ENCODE measurements around the gene PDE4A. TPM values are rescaled to one million over a fixed set of nuclear protein-coding genes. Genes with fewer than 3 reads are reported as not detected.

PDE4A gene
- total RNA-seq, 2 experiments from 2014 or later: 28.2 to 29.2 TPM

DNA sequence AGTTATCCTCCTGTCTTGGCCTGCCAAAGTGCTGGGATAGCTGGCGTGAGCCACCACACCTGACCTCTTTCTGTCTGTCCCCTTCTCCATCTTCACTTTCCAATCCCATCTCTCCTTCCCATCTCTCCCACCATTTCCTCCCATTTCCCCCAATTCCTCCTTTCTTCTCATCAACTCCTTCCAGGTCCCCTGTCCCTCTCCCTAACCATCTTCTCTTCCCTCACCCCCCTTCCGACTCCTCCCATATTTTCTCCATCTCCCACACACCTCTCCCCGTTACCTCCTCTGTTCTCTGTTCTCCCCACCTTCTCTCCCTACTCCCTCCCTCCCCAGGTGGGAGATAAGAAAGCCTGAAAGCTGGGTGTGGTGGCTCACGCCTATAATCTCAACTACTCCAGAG is 42.2 kb downstream of the PDE4A start:
- Mint-ChIP-seq H3K27ac (peak overlapping the region; percentile 32), H3K4me3 (no peak overlapping the region)
- no peak for ATAC-seq (ENCODE audit: low read depth)

DNA sequence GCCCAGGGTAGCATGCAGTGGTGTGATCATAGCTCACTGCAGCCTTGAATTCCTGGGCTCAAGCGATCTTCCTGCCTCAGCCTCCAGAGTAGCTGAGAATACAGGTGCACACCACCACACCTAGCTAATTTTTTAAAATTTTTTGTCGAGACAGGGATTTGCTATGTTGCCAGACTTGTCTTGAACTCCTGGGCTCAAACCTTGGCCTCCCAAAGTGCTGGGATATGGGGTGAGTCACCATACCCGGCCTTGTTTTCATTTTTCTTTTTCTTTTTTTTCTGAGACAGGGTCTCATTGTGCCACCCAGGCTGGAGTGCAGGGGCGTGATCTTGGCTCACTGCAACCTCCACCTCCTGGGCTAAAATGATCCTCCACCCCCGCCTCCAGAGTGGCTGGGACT is 44.1 kb downstream of the PDE4A start:
- H3K9me3 Mint-ChIP-seq: no peaks in the 10 kb centered on the region
- no peaks in the 10 kb centered on the region for H3K27me3 Mint-ChIP-seq
- POLR2A ChIA-PET: no interaction called here
- no peak overlapping the region for H3K27ac Mint-ChIP-seq
- no peak for DNase-seq
- H3K4me3 Mint-ChIP-seq: no peak overlapping the region
- peaks cover 9% of the 10 kb centered on the region for H3K4me1 Mint-ChIP-seq
- no peak for ATAC-seq (ENCODE audit: low read depth)
- peaks cover 23% of the 10 kb centered on the region for H3K36me3 Mint-ChIP-seq

More for the DNA sequence above, 42.2 kb downstream of the PDE4A start:
- no peaks in the 10 kb centered on the region for H3K27me3 Mint-ChIP-seq
- no peaks in the 10 kb centered on the region for H3K9me3 Mint-ChIP-seq
- POLR2A ChIA-PET: interaction anchor here (0.5 kb wide), 1 partner anchor 672 kb away, joined by 4 read pairs; no protein-coding TSS in a partner anchor
- H3K36me3 Mint-ChIP-seq: peaks cover 18% of the 10 kb centered on the region
- DNase-seq: no peak
- H3K4me1 Mint-ChIP-seq: peaks cover 8% of the 10 kb centered on the region

DNA sequence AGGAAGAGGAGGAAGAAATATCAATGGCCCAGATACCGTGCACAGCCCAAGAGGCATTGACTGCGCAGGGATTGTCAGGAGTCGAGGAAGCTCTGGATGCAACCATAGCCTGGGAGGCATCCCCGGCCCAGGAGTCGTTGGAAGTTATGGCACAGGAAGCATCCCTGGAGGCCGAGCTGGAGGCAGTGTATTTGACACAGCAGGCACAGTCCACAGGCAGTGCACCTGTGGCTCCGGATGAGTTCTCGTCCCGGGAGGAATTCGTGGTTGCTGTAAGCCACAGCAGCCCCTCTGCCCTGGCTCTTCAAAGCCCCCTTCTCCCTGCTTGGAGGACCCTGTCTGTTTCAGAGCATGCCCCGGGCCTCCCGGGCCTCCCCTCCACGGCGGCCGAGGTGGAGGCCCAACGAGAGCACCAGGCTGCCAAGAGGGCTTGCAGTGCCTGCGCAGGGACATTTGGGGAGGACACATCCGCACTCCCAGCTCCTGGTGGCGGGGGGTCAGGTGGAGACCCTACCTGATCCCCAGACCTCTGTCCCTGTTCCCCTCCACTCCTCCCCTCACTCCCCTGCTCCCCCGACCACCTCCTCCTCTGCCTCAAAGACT is 46.9 kb downstream of the PDE4A start:
- Mint-ChIP-seq H3K36me3 (peaks cover 16% of the 10 kb centered on the region), H3K9me3 (no peaks in the 10 kb centered on the region), H3K27ac (no peak overlapping the region), H3K4me3 (no peak overlapping the region), H3K4me1 (peaks cover 5% of the 10 kb centered on the region), H3K27me3 (no peaks in the 10 kb centered on the region)
- POLR2A ChIA-PET: no interaction called here
- no peak for ATAC-seq (ENCODE audit: low read depth)
- no peak for DNase-seq

DNA sequence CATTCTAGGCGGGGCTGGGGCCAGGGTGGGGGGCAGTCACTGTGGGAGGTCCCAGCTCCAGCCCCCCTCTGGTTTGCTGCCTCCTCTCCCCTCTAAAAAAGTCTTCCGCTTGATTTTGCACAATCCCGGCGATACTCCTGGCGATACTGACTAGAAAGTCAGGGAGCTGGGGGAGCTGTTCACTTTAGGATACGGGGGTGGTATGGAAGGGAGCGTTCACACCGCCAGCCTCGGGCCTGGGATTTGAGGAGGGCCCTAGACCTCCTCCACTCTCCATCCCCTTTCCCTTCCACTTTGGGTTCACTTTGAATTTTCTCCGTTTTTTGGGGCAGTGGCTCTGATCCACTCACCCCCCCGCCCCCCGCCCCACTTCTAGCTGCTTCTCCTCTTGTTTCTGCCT is 47.8 kb downstream of the PDE4A start:
- ATAC-seq (ENCODE audit: low read depth): no peak
- Mint-ChIP-seq H3K4me1 (peaks cover 3% of the 10 kb centered on the region), H3K4me3 (no peak overlapping the region), H3K9me3 (no peaks in the 10 kb centered on the region), H3K36me3 (peaks cover 10% of the 10 kb centered on the region), H3K27ac (no peak overlapping the region), H3K27me3 (no peaks in the 10 kb centered on the region)
- POLR2A ChIA-PET: interaction anchor here (0.5 kb wide), 1 partner anchor 64 kb away, joined by 3 read pairs; no protein-coding TSS in a partner anchor
- no peak for DNase-seq

DNA sequence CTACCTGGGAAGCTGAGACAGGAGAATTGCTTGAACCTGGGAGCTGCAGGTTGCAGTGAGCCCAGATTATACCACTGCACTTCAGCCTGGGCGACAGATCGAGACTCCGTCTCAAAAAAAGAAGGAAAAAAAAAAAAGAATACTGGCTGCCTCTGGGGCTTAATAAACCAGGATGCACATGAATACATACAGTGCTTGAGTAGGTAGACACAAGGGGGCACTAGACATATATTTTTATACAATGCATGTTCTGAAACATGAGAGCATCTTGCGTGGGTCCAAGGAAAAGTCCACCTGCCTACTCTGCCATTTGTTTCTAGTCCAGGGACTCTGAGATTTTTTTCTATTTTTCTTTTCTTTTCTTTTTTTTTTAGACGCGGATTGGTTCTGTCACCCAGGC is 51.6 kb downstream of the PDE4A start:
- Mint-ChIP-seq H3K27me3 (peaks cover 1% of the 10 kb centered on the region), H3K4me1 (peaks cover 6% of the 10 kb centered on the region), H3K4me3 (no peak overlapping the region), H3K9me3 (no peaks in the 10 kb centered on the region), H3K36me3 (peaks cover 6% of the 10 kb centered on the region), H3K27ac (no peak overlapping the region)
- DNase-seq (no peak), ATAC-seq (ENCODE audit: low read depth) (peak; percentile 59)
- POLR2A ChIA-PET: interaction anchor here (0.5 to 0.7 kb wide), 4 partner anchors 28 to 466 kb away, joined by 3 to 9 read pairs (median 3); no protein-coding TSS in a partner anchor

DNA sequence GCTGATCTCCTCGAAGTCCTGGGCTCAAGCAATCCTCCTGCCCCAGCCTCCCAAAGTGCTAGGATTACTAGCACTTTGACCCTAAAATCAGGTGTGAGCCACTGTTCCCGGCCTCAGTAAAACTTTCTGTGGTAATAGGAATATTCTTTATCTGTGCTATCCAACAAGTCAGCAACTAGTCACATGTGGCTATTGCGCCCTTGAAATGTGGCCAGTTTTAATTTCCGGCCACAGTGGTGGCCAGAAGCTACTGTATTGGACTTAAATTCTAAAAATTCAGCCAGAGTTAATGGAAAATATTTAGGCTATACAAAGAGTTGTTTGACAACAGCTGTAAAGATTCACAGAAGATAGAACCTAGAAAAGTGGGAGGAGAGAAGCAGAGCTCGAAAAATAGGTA is 52.9 kb downstream of the PDE4A start:
- ATAC-seq (ENCODE audit: low read depth) (no peak), DNase-seq (no peak)
- no peak overlapping the region for H3K4me3 Mint-ChIP-seq
- peaks cover 7% of the 10 kb centered on the region for H3K4me1 Mint-ChIP-seq
- H3K36me3 Mint-ChIP-seq: peaks cover 5% of the 10 kb centered on the region
- H3K27ac Mint-ChIP-seq: no peak overlapping the region
- POLR2A ChIA-PET: no interaction called here
- H3K27me3 Mint-ChIP-seq: peaks cover 1% of the 10 kb centered on the region
- no peaks in the 10 kb centered on the region for H3K9me3 Mint-ChIP-seq

DNA sequence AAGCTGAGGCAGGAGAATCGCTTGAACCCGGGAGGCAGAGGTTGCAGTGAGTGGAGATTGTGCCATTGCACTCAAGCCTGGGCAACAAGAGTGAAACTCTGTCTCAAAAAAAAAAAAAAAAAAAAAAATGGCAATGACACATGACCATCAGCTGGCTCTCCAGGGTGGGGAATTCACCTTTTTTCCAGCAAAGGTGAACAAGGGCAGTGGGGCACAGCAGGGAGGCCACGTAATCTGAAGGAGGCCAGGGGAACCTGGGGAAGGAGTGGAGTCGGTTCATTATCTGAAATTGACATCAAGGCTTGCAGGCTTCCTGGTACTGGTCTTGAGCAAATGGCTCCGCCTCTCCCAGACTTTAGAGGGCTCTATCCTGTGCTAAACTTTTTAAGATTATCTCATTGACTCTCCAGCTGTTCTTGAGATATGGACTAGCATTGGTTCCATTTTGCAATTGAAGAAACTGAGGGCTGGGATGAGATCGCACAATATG is 54.7 kb downstream of the PDE4A start:
- Mint-ChIP-seq H3K4me3 (no peak overlapping the region), H3K36me3 (no peaks in the 10 kb centered on the region), H3K27ac (no peak overlapping the region), H3K27me3 (peaks cover 1% of the 10 kb centered on the region), H3K9me3 (no peaks in the 10 kb centered on the region), H3K4me1 (peaks cover 17% of the 10 kb centered on the region)
- no peak for DNase-seq
- POLR2A ChIA-PET: interaction anchor here (0.6 kb wide), 1 partner anchor 79 kb away, joined by 3 read pairs; no protein-coding TSS in a partner anchor
- ATAC-seq (ENCODE audit: low read depth): no peak

DNA sequence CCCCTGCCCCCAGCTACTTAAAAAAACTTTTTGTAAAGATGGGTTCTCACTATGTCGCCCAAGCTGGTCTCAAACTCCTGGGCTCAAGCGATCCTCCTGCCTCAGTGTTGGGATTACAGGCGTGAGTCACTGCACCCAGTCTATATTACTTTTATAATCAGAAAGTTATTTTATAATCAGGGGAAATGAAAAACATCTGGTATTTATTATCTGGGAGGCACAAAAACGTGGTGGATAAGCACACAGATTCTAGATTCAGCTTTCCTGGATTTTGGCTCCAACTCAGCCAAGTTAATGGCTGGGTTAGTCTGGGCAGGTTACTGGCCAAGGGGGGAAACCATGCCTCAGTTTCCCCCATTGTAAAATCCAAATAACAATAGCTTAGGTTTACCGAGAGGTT is 58.1 kb downstream of the PDE4A start:
- Mint-ChIP-seq H3K27me3 (peaks cover 1% of the 10 kb centered on the region), H3K9me3 (no peaks in the 10 kb centered on the region), H3K4me3 (peak overlapping the region; percentile 39), H3K4me1 (peaks cover 18% of the 10 kb centered on the region), H3K27ac (no peak overlapping the region), H3K36me3 (no peaks in the 10 kb centered on the region)
- DNase-seq (no peak), ATAC-seq (ENCODE audit: low read depth) (no peak)
- POLR2A ChIA-PET: no interaction called here

DNA sequence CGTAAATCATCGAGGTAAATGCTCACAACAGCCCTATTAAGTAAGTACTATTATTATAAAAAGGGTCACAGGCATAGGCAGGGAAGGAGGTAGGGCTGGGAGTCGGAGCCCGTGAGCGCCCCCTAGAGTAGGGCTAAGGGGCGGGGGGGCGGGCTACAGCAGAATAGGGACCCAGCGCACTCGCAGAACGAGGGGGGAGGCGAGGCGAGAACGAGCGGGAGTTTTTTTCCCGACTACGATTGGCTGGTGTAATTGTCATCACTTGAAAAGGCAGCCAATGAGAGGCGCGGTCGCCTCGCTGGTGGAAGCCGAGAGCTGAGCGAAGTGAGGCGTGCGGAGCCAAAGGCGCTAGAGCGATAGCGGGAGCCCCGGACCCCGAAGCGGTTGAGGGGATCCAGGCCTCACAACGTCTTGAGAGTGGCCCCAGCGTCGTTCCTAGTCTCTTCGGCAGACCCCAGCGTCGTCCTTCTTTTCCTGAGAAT is 58.6 kb downstream of the PDE4A start:
- Mint-ChIP-seq H3K4me1 (peaks cover 18% of the 10 kb centered on the region), H3K4me3 (peak overlapping the region; percentile 74), H3K27me3 (peaks cover 1% of the 10 kb centered on the region), H3K27ac (peak overlapping the region; percentile 83), H3K9me3 (no peaks in the 10 kb centered on the region), H3K36me3 (no peaks in the 10 kb centered on the region)
- ATAC-seq (ENCODE audit: low read depth) (peak; percentile 97), DNase-seq (peak; percentile 84)
- POLR2A ChIA-PET: no interaction called here

DNA sequence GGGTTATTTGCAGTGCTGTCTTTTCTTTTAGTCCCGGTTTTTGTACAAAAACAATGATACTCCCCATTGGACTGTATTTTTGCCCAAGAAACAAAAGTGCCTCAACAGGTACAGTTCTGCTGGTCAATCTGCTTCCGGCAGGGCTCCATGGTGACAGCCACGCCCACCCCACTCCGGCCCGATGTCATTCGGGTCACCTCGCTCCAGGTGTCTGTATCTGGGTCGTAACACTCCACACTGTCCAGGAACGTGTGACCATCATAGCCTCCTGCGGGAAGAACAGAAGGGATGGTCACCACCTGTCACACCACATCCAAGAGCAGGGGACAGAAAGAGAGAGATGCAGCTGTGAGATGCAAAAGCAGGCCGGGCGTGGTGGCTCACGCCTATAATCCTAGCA is 66.2 kb downstream of the PDE4A start:
- H3K27ac Mint-ChIP-seq: no peak overlapping the region
- ATAC-seq (ENCODE audit: low read depth) (no peak), DNase-seq (no peak)
- POLR2A ChIA-PET: no interaction called here
- H3K27me3 Mint-ChIP-seq: no peaks in the 10 kb centered on the region
- no peak overlapping the region for H3K4me3 Mint-ChIP-seq
- H3K36me3 Mint-ChIP-seq: peaks cover 24% of the 10 kb centered on the region
- H3K4me1 Mint-ChIP-seq: peaks cover 13% of the 10 kb centered on the region
- no peaks in the 10 kb centered on the region for H3K9me3 Mint-ChIP-seq

DNA sequence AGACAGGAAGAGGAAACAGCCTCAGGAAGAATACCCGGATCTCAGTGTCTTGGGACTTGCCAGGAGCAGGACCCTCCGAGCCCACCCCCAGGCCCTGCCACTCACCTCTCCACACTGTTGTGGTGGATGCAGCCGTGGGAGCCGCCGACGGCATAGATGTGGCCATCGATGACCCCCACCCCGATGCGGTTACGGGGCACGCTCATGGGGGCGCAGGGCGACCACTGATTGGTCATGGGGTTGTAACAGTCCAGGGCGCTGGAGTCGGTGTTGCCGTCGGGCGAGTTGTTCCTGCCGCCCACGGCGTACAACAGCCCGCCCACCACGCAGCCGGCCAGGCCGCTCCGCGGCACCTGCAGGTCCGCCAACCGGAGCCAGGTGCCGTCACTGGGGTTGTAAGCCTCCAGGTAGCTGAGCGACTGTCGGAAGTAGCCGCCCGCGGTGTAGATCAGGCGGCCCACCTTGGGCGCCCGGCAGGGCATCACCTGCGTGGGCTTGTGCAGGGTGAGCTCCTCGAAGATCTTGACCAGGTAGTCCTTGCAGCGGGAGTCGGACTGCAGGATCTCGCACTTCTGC is 71.2 kb downstream of the PDE4A start:
- no peaks in the 10 kb centered on the region for H3K9me3 Mint-ChIP-seq
- POLR2A ChIA-PET: interaction anchor here (1.1 kb wide), 1 partner anchor 86 kb away, joined by 3 read pairs; no protein-coding TSS in a partner anchor
- no peak overlapping the region for H3K4me3 Mint-ChIP-seq
- no peak overlapping the region for H3K27ac Mint-ChIP-seq
- H3K27me3 Mint-ChIP-seq: no peaks in the 10 kb centered on the region
- no peak for ATAC-seq (ENCODE audit: low read depth)
- DNase-seq: no peak
- peaks cover 11% of the 10 kb centered on the region for H3K4me1 Mint-ChIP-seq
- H3K36me3 Mint-ChIP-seq: peaks cover 33% of the 10 kb centered on the region

DNA sequence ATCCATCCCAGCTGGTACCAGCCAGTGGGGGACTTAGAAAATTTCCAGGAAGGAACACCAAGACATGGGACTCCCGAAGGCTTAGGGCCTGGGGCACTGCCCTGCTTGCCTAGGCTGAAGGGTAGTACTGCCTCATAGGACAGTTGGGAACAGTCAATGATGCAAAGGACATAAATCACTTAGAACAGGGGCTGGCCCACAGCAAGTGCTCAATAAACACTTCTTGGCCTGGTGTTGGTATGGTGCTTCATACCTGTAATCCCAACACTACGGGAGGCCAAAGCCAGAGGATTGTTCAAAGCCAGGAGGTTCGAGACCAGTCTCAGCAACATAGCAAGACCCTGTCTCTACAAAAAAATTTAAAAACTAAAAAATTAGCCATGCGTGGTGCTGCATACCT is 77.0 kb downstream of the PDE4A start:
- Mint-ChIP-seq H3K4me1 (peaks cover 22% of the 10 kb centered on the region), H3K27ac (peak overlapping the region; percentile 74), H3K36me3 (peaks cover 26% of the 10 kb centered on the region), H3K9me3 (no peaks in the 10 kb centered on the region), H3K4me3 (no peak overlapping the region), H3K27me3 (no peaks in the 10 kb centered on the region)
- POLR2A ChIA-PET: interaction anchor here (0.5 to 1.0 kb wide), 2 partner anchors 9 to 56 kb away, joined by 4 read pairs; no protein-coding TSS in a partner anchor
- DNase-seq: no peak
- ATAC-seq (ENCODE audit: low read depth): no peak

DNA sequence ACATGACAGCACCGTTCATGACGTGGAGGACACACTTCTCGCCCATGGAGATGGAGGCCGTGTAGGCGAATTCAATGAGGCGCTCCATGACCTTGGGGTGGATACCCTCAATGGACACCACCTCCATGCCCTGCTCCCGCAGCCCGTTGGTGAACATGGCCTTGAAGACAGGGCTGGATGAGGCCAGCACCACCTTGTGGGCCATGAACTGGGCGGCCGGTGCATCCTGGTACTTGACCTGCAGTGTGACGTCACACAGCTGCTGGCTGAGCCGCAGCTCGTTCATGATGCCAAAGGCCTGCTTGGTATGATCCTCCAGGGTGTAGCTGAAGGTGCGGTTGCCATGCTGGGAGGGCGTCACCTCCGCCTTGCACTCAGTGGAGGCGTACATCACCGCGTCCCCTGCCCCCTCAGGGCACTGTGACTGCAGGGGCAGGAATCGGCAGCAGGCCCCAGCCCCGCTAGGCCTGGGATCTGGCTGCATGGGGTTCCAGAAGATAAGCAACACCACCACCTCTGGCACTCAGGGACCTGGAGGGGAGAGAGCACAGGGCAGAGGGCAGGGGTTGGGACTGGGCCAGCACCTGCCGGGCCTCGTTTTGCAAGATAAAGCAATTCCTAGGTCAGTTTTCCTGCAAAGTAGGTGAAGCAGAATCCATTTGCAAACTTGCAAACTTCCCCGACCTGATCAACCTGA is 79.4 kb downstream of the PDE4A start:
- DNase-seq (no peak), ATAC-seq (ENCODE audit: low read depth) (no peak)
- Mint-ChIP-seq H3K36me3 (peaks cover 21% of the 10 kb centered on the region), H3K9me3 (no peaks in the 10 kb centered on the region), H3K27ac (peak overlapping the region; percentile 83), H3K27me3 (no peaks in the 10 kb centered on the region), H3K4me1 (peaks cover 27% of the 10 kb centered on the region), H3K4me3 (peak overlapping the region; percentile 73)
- POLR2A ChIA-PET: interaction anchor here (0.6 to 1.1 kb wide), 3 partner anchors 16 to 28 kb away, joined by 3 to 9 read pairs (median 4); no protein-coding TSS in a partner anchor
